Panc1 (cell line): ENCODE measurements around the gene NCKAP1.

Experiments used
- POLR2AphosphoS5 ChIP-seq: IDR thresholded peaks from 2 replicates; pipeline ENCODE4 v1.6.1; 2012; ENCODE audit warnings: mild to moderate bottlenecking, low read depth, low read length, moderate library complexity
- TF ChIP-seq, protein P1 (sequence below), 2 experiments: IDR thresholded peaks; 2 replicates each; pipeline ENCODE4 v1.6.1; 2011 to 2012; ENCODE audit warnings: low read depth in 2 of 2, control low read depth in 1 of 2, low read length in 1 of 2, mild to moderate bottlenecking in 1 of 2, moderate library complexity in 1 of 2; ENCODE audit not compliant: insufficient read depth in 1 of 2
- TF ChIP-seq, protein P2 (sequence below): fragments of 450-650 bp; IDR thresholded peaks from 2 replicates; pipeline ENCODE4 v1.5.1; 2017; ENCODE audit warnings: mild to moderate bottlenecking

DNA sequence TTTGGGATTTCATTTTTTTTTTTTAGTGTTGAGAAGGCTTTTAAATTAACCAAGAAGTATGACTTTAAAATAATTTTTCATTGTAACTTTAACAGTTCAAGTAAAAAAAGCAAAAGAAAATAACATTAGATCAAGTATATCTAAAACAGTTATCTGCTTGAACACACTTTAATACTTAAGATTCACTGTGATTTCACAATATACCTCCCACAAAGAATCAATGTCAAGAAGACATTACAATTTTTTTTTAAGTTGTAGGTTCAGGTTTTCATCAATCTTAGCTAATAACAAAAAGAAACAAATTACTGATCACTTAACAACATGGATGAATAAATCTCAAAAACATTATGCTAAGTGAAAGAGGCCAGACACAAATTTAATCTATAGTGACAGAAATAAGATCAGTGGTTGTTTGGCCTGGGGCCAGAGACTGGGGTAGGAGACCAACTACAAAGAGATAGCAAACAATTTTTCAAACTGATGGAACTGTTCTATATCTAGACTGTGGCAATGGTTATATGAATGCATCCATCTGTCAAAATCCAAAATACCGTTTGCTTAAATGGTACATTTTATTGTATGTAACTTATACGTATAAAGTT, 97.0 kb downstream of the NCKAP1 start:
- TF ChIP-seq, protein P1, sequence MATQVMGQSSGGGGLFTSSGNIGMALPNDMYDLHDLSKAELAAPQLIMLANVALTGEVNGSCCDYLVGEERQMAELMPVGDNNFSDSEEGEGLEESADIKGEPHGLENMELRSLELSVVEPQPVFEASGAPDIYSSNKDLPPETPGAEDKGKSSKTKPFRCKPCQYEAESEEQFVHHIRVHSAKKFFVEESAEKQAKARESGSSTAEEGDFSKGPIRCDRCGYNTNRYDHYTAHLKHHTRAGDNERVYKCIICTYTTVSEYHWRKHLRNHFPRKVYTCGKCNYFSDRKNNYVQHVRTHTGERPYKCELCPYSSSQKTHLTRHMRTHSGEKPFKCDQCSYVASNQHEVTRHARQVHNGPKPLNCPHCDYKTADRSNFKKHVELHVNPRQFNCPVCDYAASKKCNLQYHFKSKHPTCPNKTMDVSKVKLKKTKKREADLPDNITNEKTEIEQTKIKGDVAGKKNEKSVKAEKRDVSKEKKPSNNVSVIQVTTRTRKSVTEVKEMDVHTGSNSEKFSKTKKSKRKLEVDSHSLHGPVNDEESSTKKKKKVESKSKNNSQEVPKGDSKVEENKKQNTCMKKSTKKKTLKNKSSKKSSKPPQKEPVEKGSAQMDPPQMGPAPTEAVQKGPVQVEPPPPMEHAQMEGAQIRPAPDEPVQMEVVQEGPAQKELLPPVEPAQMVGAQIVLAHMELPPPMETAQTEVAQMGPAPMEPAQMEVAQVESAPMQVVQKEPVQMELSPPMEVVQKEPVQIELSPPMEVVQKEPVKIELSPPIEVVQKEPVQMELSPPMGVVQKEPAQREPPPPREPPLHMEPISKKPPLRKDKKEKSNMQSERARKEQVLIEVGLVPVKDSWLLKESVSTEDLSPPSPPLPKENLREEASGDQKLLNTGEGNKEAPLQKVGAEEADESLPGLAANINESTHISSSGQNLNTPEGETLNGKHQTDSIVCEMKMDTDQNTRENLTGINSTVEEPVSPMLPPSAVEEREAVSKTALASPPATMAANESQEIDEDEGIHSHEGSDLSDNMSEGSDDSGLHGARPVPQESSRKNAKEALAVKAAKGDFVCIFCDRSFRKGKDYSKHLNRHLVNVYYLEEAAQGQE (IDR thresholded peaks at IDR 0.05; ENCODE audit: insufficient read depth in 1 of 2, low read depth in 2 of 2, low read length in 1 of 2) = no peak
- TF ChIP-seq, protein P2, sequence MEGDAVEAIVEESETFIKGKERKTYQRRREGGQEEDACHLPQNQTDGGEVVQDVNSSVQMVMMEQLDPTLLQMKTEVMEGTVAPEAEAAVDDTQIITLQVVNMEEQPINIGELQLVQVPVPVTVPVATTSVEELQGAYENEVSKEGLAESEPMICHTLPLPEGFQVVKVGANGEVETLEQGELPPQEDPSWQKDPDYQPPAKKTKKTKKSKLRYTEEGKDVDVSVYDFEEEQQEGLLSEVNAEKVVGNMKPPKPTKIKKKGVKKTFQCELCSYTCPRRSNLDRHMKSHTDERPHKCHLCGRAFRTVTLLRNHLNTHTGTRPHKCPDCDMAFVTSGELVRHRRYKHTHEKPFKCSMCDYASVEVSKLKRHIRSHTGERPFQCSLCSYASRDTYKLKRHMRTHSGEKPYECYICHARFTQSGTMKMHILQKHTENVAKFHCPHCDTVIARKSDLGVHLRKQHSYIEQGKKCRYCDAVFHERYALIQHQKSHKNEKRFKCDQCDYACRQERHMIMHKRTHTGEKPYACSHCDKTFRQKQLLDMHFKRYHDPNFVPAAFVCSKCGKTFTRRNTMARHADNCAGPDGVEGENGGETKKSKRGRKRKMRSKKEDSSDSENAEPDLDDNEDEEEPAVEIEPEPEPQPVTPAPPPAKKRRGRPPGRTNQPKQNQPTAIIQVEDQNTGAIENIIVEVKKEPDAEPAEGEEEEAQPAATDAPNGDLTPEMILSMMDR = no peak
- TF ChIP-seq POLR2AphosphoS5 = no peak
